Measurements from ENCODE around the gene TACC3.

GRCh38 chr4:1718095-1718850, 3.0 kb upstream of the TACC3 start:
- TF ChIP-seq CTCF (IDR thresholded peaks at IDR 0.05; ENCODE audit: low read length) (no peak), EZH2 (optimal IDR thresholded peaks at IDR 0.05; ENCODE audit: low read depth, low read length) (no peak), EZH2phosphoT487 (IDR thresholded peaks at IDR 0.05; ENCODE audit: low read length) (no peak)
